ENCODE measurements around the gene CPNE6. TPM values are rescaled to one million over a fixed set of nuclear protein-coding genes. Genes with fewer than 3 reads are reported as not detected.

The CPNE6 gene
- total RNA-seq, 2 donors from 2014 or later: 1.3 to 2.4 TPM

- H3K4me3 ChIP-seq: no peak overlapping the region
- H3K27me3 ChIP-seq (replicated peaks; ENCODE audit: insufficient read depth): no peaks in the 10 kb centered on the region
- no peak for DNase-seq (ENCODE audit: low spot score)
Observed at GRCh38 chr14:24072881-24073877, 1.8 kb downstream of the CPNE6 start.

GRCh38 chr14:24074625-24075484 lies 3.5 kb downstream of the CPNE6 start:
- no peak for ATAC-seq (ENCODE audit: insufficient number of reproducible peaks, low FRiP score, low read depth)
- H3K27ac ChIP-seq: no peak overlapping the region
- H3K36me3 ChIP-seq: no peaks in the 10 kb centered on the region
- no peak overlapping the region for H3K4me3 ChIP-seq
- H3K27me3 ChIP-seq (replicated peaks; ENCODE audit: insufficient read depth): no peaks in the 10 kb centered on the region
- no peak for DNase-seq (ENCODE audit: low spot score)
- no peaks in the 10 kb centered on the region for H3K9me3 ChIP-seq
- peaks cover 0 to 16% of the 10 kb centered on the region in 2 donors for H3K4me1 ChIP-seq (ENCODE audit: control insufficient read depth in 1 of 2, low read depth in 2 of 2)
- no peak for TF ChIP-seq CTCF (IDR thresholded peaks at IDR 0.05)

More at GRCh38 chr14:24072881-24073877, 1.8 kb downstream of the CPNE6 start:
- TF ChIP-seq CTCF (IDR thresholded peaks at IDR 0.05): no peak
- Histone ChIP-seq H3K36me3 (no peaks in the 10 kb centered on the region), H3K4me1 (ENCODE audit: control insufficient read depth in 1 of 2, low read depth in 2 of 2) (peaks cover 0 to 16% of the 10 kb centered on the region in 2 donors), H3K27ac (no peak overlapping the region), H3K9me3 (no peaks in the 10 kb centered on the region)
- ATAC-seq (ENCODE audit: insufficient number of reproducible peaks, low FRiP score, low read depth): no peak

- Histone ChIP-seq H3K4me3 (no peak overlapping the region), H3K36me3 (no peaks in the 10 kb centered on the region), H3K4me1 (ENCODE audit: control insufficient read depth in 1 of 2, low read depth in 2 of 2) (peaks cover 0 to 20% of the 10 kb centered on the region in 2 donors), H3K27ac (no peak overlapping the region), H3K9me3 (no peaks in the 10 kb centered on the region), H3K27me3 (replicated peaks; ENCODE audit: insufficient read depth) (no peaks in the 10 kb centered on the region)
- no peak for TF ChIP-seq CTCF (IDR thresholded peaks at IDR 0.05)
- ATAC-seq (ENCODE audit: insufficient number of reproducible peaks, low FRiP score, low read depth): no peak
- DNase-seq (ENCODE audit: low spot score): no peak
Observed at GRCh38 chr14:24075485-24076301, 4.3 kb downstream of the CPNE6 start.

- H3K36me3 ChIP-seq: no peaks in the 10 kb centered on the region
- no peak overlapping the region for H3K27ac ChIP-seq
- no peak overlapping the region for H3K4me3 ChIP-seq
- H3K27me3 ChIP-seq (replicated peaks; ENCODE audit: insufficient read depth): no peaks in the 10 kb centered on the region
- no peaks in the 10 kb centered on the region for H3K9me3 ChIP-seq
- H3K4me1 ChIP-seq (ENCODE audit: control insufficient read depth in 1 of 2, low read depth in 2 of 2): peaks cover 0 to 26% of the 10 kb centered on the region in 2 donors
- TF ChIP-seq CTCF (IDR thresholded peaks at IDR 0.05): no peak
- ATAC-seq (ENCODE audit: insufficient number of reproducible peaks, low FRiP score, low read depth) (no peak), DNase-seq (ENCODE audit: low spot score) (no peak)
Observed at GRCh38 chr14:24076302-24076601, 4.9 kb downstream of the CPNE6 start.
